Endodermal cell (in vitro differentiated cells): Measurements from ENCODE around the gene SLC2A6. TPM values are rescaled to one million over a fixed set of nuclear protein-coding genes. Genes with fewer than 3 reads are reported as not detected.

Experiments
- DNase-seq: peaks from one replicate; pipeline ENCODE4 v3.0.0-alpha.2; 2017
- H3K27ac ChIP-seq: 2 replicates; pipeline ENCODE4 v1.5.1; 2013; ENCODE audit warnings: mild to moderate bottlenecking, low read depth, low read length, moderate library complexity
- H3K27me3 ChIP-seq: 2 replicates; pipeline ENCODE4 v1.6.1; 2013; ENCODE audit warnings: mild to moderate bottlenecking, low read length, moderate library complexity; ENCODE audit not compliant: insufficient read depth, control insufficient read depth, poor library complexity, severe bottlenecking
- H3K36me3 ChIP-seq: 2 replicates; pipeline ENCODE4 v1.7.0; 2013; ENCODE audit warnings: mild to moderate bottlenecking, low read length, moderate library complexity; ENCODE audit not compliant: control insufficient read depth, insufficient read depth
- H3K4me1 ChIP-seq: one replicate; pipeline ENCODE4 v1.7.0; 2013; ENCODE audit warnings: low read length; ENCODE audit not compliant: control insufficient read depth, insufficient read depth
- H3K4me3 ChIP-seq: 2 replicates; pipeline ENCODE4 v1.5.1; 2013; ENCODE audit warnings: mild to moderate bottlenecking, low read length, moderate library complexity
- H3K9ac ChIP-seq: 2 replicates; pipeline ENCODE4 v1.6.1; 2013; ENCODE audit warnings: mild to moderate bottlenecking, low read length, moderate library complexity; ENCODE audit not compliant: poor library complexity, severe bottlenecking; ENCODE audit errors: extremely low read depth
- H3K9me3 ChIP-seq: 2 replicates; pipeline ENCODE4 v1.6.1; 2013; ENCODE audit warnings: mild to moderate bottlenecking, low read length, moderate library complexity; ENCODE audit not compliant: control insufficient read depth
- H3K27ac Mint-ChIP-seq: 2 replicates; pipeline ENCODE4 v1.8.0; 2020; ENCODE audit warnings: mixed read lengths
- H3K27me3 Mint-ChIP-seq: 2 replicates; pipeline ENCODE4 v1.8.0; 2021; ENCODE audit warnings: mild to moderate bottlenecking, mixed read lengths; ENCODE audit not compliant: insufficient read depth
- H3K36me3 Mint-ChIP-seq: 2 replicates; pipeline ENCODE4 v1.8.0; 2020; ENCODE audit warnings: low read depth, mixed read lengths
- H3K4me1 Mint-ChIP-seq: 2 replicates; pipeline ENCODE4 v1.8.0; 2020; ENCODE audit warnings: mixed read lengths
- H3K4me3 Mint-ChIP-seq: 2 replicates; pipeline ENCODE4 v1.8.0; 2020; ENCODE audit warnings: mild to moderate bottlenecking, moderate library complexity, mixed read lengths
- H3K9me3 Mint-ChIP-seq: 2 replicates; pipeline ENCODE4 v1.8.0; 2020; ENCODE audit warnings: mild to moderate bottlenecking, mixed read lengths
- WGBS, 2 experiments: methylation state at CpG; one replicate each; pipeline versions ENCODE4 v1.1.5 to v1.1.7; 2013; ENCODE audit warnings: missing lambda C conversion rate in 2 of 2, mixed read lengths in 1 of 2; ENCODE audit not compliant: insufficient coverage in 1 of 2, insufficient read length in 1 of 2; 5-methylcytosine and 5-hydroxymethylcytosine counted together
- total RNA-seq, 2 donors: library from RNA; stranded (reverse); fragmentation: NEBNext Ultra II Directional in 1 of 2; extraction: Animal tissue kit (Norgen Biotek cat#: 25700) in 1 of 2; gene quantifications; 2 replicates in 1 of 2; 3 replicates in 1 of 2; pipeline ENCODE4 v1.2.1, GENCODE V29; 2021
- TF ChIP-seq, protein P1 (sequence below): fragments of 200-600 bp; sonication (generic); conservative IDR thresholded peaks from 2 replicates; pipeline ENCODE4 v1.5.0; 2021; ENCODE audit warnings: antibody characterized with exemption, mild to moderate bottlenecking

The SLC2A6 gene
- total RNA-seq, 2 donors from 2014 or later = 11.6 to 17.7 TPM

DNA sequence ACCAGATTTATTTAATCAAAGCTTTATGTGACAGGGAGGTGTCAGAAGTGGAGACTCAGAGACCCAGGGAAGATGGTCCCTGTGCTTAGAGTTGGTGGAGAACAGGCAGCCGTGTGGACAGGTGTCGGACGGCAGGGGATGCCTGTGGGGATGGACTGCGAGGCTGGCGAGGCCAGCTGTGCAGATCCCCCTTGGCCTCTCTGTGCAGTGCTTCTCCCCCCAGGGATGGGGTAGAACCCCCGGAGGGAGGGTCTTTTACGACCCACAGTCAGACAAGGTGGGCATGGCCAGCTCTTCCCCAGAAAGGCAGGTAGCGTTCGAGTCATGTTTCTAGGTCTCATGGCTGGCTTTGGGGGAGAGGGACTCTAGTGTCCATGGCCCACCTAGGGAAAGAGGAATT, 4.7 kb upstream of the SLC2A6 start:
- no peaks in the 10 kb centered on the region for H3K36me3 Mint-ChIP-seq
- DNase-seq = no peak
- H3K4me3 Mint-ChIP-seq = no peak overlapping the region
- Histone ChIP-seq H3K9ac (no peak overlapping the region), H3K36me3 (no peaks in the 10 kb centered on the region), H3K4me3 (no peak overlapping the region), H3K27me3 (peaks cover 15% of the 10 kb centered on the region), H3K9me3 (no peaks in the 10 kb centered on the region), H3K27ac (no peak overlapping the region), H3K4me1 (peaks cover under 1% of the 10 kb centered on the region)
- H3K9me3 Mint-ChIP-seq = no peaks in the 10 kb centered on the region
- peaks cover 23% of the 10 kb centered on the region for H3K27me3 Mint-ChIP-seq
- no peak overlapping the region for H3K27ac Mint-ChIP-seq
- TF ChIP-seq, protein P1, sequence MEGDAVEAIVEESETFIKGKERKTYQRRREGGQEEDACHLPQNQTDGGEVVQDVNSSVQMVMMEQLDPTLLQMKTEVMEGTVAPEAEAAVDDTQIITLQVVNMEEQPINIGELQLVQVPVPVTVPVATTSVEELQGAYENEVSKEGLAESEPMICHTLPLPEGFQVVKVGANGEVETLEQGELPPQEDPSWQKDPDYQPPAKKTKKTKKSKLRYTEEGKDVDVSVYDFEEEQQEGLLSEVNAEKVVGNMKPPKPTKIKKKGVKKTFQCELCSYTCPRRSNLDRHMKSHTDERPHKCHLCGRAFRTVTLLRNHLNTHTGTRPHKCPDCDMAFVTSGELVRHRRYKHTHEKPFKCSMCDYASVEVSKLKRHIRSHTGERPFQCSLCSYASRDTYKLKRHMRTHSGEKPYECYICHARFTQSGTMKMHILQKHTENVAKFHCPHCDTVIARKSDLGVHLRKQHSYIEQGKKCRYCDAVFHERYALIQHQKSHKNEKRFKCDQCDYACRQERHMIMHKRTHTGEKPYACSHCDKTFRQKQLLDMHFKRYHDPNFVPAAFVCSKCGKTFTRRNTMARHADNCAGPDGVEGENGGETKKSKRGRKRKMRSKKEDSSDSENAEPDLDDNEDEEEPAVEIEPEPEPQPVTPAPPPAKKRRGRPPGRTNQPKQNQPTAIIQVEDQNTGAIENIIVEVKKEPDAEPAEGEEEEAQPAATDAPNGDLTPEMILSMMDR = no peak
- 74 to 86% methylated on average over 6 to 9 of the region's 9 CpGs for WGBS, 2 experiments
- H3K4me1 Mint-ChIP-seq = no peaks in the 10 kb centered on the region

DNA sequence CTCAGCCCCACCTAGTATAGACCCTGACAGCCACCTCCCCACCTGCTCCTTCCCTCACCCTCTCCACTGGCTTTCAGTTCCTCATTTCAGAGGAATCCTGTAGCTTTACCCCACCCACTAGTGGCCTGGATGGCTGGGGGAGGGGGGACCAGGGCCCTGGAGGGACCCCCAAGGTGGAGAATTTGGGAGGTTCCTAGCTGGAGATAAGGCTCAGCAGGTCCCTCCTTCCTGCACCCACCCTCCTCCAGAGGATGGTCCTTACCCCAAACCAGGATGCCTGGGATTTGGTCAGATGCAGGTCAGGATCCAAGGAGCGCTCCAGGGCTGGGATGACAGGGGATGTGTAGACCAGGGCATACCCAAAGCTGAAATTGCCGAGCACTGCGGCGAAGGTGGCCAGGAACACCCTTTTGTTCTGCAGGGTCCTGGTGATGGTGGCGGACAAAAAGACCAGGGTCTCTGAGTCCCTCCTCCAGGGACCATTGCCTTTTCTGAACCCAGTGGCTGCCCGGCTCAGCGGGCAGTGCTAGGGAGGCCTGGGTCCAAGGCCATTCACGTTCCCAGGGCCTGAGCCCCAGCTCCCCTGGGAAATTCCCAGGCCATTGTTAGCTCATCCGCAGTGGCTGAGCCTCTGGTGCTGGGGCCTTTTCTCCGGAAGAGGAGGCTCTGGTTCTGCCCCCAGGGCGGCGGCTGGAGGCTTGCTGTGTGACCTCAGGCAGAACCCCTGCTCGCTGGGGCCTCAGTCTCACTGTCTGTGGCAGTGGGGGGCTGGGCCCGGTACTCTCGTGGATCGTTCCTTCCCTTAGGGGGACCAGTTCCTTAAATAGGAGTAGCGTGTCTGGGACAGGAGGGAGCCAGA, 678 bp downstream of the SLC2A6 start:
- 24 to 33% methylated on average over 13 to 17 of the region's 17 CpGs for WGBS, 2 experiments
- Mint-ChIP-seq H3K4me1 (peaks cover 3% of the 10 kb centered on the region), H3K27me3 (peaks cover 19% of the 10 kb centered on the region), H3K9me3 (no peaks in the 10 kb centered on the region), H3K27ac (no peak overlapping the region), H3K36me3 (peaks cover 10% of the 10 kb centered on the region), H3K4me3 (peak overlapping the region; percentile 63)
- Histone ChIP-seq H3K9me3 (no peaks in the 10 kb centered on the region), H3K27me3 (peaks cover 11% of the 10 kb centered on the region), H3K4me1 (peaks cover 9% of the 10 kb centered on the region), H3K9ac (peak overlapping the region; percentile 67), H3K27ac (peak overlapping the region; percentile 68), H3K36me3 (peaks cover 6% of the 10 kb centered on the region), H3K4me3 (peak overlapping the region; percentile 79)
- TF ChIP-seq, protein P1 = no peak
- DNase-seq = peak; percentile 69

DNA sequence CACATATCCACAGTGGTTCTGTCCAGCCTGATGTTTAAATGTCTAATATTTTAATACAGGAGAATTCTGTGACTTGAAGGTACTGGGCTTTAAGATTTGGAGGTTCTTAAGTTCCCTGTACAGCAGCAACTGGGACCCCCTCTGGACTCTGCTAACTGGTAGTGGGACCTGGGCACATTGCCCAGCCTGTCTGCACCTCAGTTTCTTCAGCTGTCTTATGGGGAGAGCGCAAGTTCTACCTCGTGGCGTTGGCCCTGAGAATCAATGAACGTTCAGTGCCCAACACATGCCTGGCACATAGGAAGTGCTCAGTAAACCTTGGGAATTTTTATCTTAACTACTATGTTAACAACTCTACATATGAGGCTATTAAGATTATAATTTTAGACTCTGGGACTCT, 1.4 kb downstream of the SLC2A6 start:
- Mint-ChIP-seq H3K27me3 (peaks cover 15% of the 10 kb centered on the region), H3K9me3 (no peaks in the 10 kb centered on the region), H3K4me1 (peaks cover 3% of the 10 kb centered on the region), H3K4me3 (no peak overlapping the region), H3K36me3 (peaks cover 10% of the 10 kb centered on the region), H3K27ac (no peak overlapping the region)
- Histone ChIP-seq H3K27ac (no peak overlapping the region), H3K9ac (no peak overlapping the region), H3K36me3 (peaks cover 6% of the 10 kb centered on the region), H3K27me3 (peaks cover 9% of the 10 kb centered on the region), H3K4me1 (peaks cover 9% of the 10 kb centered on the region), H3K9me3 (no peaks in the 10 kb centered on the region), H3K4me3 (no peak overlapping the region)
- WGBS, 2 experiments = 60 to 82% methylated on average over 3 to 4 of the region's 4 CpGs
- TF ChIP-seq, protein P1 = no peak
- no peak for DNase-seq
